ENCODE data around the gene GRIA1.

GRIA1 gene

GRCh38 chr5:153490118-153491037 lies at the start of gene GRIA1:
Gene GRIA1, plus strand, starts transcription at chr5:153490670.
- peak; percentile 47 for DNase-seq

GRCh38 chr5:153445875-153446579 lies 44.4 kb upstream of the GRIA1 start:
- DNase-seq = peak; percentile 32

- no peak for DNase-seq
Measured at GRCh38 chr5:153447534-153447933, 42.9 kb upstream of the GRIA1 start.

GRCh38 chr5:153456354-153456753 lies 34.1 kb upstream of the GRIA1 start:
- no peak for DNase-seq

- DNase-seq = no peak
Measured at GRCh38 chr5:153456993-153457392, 33.5 kb upstream of the GRIA1 start.

GRCh38 chr5:153458268-153458667 lies 32.2 kb upstream of the GRIA1 start:
- DNase-seq = no peak

GRCh38 chr5:153459051-153459743 lies 31.3 kb upstream of the GRIA1 start:
- DNase-seq = peak; percentile 64

- DNase-seq = no peak
Measured at GRCh38 chr5:153460421-153460820, 30.0 kb upstream of the GRIA1 start.

GRCh38 chr5:153461341-153461740 lies 29.1 kb upstream of the GRIA1 start:
- DNase-seq = no peak

GRCh38 chr5:153463806-153464205 lies 26.7 kb upstream of the GRIA1 start:
- DNase-seq = no peak

- DNase-seq = no peak
Measured at GRCh38 chr5:153467546-153467945, 22.9 kb upstream of the GRIA1 start.

- DNase-seq = no peak
Measured at GRCh38 chr5:153469423-153469822, 21.0 kb upstream of the GRIA1 start.

- no peak for DNase-seq
Measured at GRCh38 chr5:153470736-153471135, 19.7 kb upstream of the GRIA1 start.

- DNase-seq = no peak
Measured at GRCh38 chr5:153476767-153477166, 13.7 kb upstream of the GRIA1 start.

- DNase-seq = no peak
Measured at GRCh38 chr5:153480401-153480800, 10.1 kb upstream of the GRIA1 start.

- DNase-seq = no peak
Measured at GRCh38 chr5:153483482-153483881, 7.0 kb upstream of the GRIA1 start.

- peak; percentile 28 for DNase-seq
Measured at GRCh38 chr5:153485641-153486040, 4.8 kb upstream of the GRIA1 start.

- no peak for DNase-seq
Measured at GRCh38 chr5:153486771-153487170, 3.7 kb upstream of the GRIA1 start.

GRCh38 chr5:153489611-153490010 lies 859 bp upstream of the GRIA1 start:
- DNase-seq = no peak

GRCh38 chr5:153491038-153491744 lies 721 bp downstream of the GRIA1 start:
- peak; percentile 35 for DNase-seq

- DNase-seq = no peak
Measured at GRCh38 chr5:153491856-153492255, 1.4 kb downstream of the GRIA1 start.

- DNase-seq = peak; percentile 22
Measured at GRCh38 chr5:153496835-153497234, 6.4 kb downstream of the GRIA1 start.

- DNase-seq = no peak
Measured at GRCh38 chr5:153498516-153498915, 8.0 kb downstream of the GRIA1 start.
